ENCODE data around the gene MFSD8. TPM values are rescaled to one million over a fixed set of nuclear protein-coding genes. Genes with fewer than 3 reads are reported as not detected.

The MFSD8 gene
- total and polyA plus RNA-seq, 8 donors = 10.8 to 18.4 (median 13.5) TPM

- Histone ChIP-seq H3K9me3 (no peaks in the 10 kb centered on the region), H3K27ac (no peak overlapping the region), H3K4me1 (peaks cover 0 to 4% (median 0%) of the 10 kb centered on the region in 3 donors), H3K27me3 (no peaks in the 10 kb centered on the region), H3K36me3 (no peaks in the 10 kb centered on the region), H3K4me3 (peak overlapping the region; percentile 65 to 81 (median 78))
- no peak for TF ChIP-seq CTCF (IDR thresholded peaks at IDR 0.05)
- WGBS, 2 donors = 0 to 1% methylated on average over 7 of the region's 7 CpGs
- DNase-seq (no peak), ATAC-seq (peak in 2 of 4 donors; percentile 65 to 76), FAIRE-seq (no peak)
- intact Hi-C loops (cut with DNase I) = no loop called here
These were observed 83.5 kb downstream of the MFSD8 start for GRCh38 chr4:127881563-127881864.

GRCh38 chr4:127880763-127881562 lies 84.0 kb downstream of the MFSD8 start, which contains the start of gene PLK4:
TSS of gene PLK4 (plus strand) at chr4:127880893. CDS start at chr4:127881135, 242 bp downstream.
- no peaks in the 10 kb centered on the region for H3K27me3 ChIP-seq
- H3K4me3 ChIP-seq = peak within 1 kb of the TSS; percentile 65 to 81 (median 78)
- 0% methylated on average over 63 to 70 of the region's 70 CpGs for WGBS, 2 donors
- no peak for TF ChIP-seq CTCF (IDR thresholded peaks at IDR 0.05)
- peaks cover 0 to 4% (median 0%) of the 10 kb centered on the region in 3 donors for H3K4me1 ChIP-seq
- DNase-seq (peak; percentile 91 to 98 (median 95)), FAIRE-seq (no peak), ATAC-seq (peak; percentile 95 to 100 (median 99))
- no peaks in the 10 kb centered on the region for H3K9me3 ChIP-seq
- H3K27ac ChIP-seq = peak within 1 kb of the TSS; percentile 35 to 80 (median 58)
- no peaks in the 10 kb centered on the region for H3K36me3 ChIP-seq
- intact Hi-C loops (cut with DNase I) = no loop called here

GRCh38 chr4:127875791-127876190 lies 89.2 kb downstream of the MFSD8 start:
- Histone ChIP-seq H3K36me3 (no peaks in the 10 kb centered on the region), H3K27me3 (no peaks in the 10 kb centered on the region), H3K9me3 (no peaks in the 10 kb centered on the region), H3K4me3 (no peak overlapping the region), H3K27ac (no peak overlapping the region), H3K4me1 (peaks cover 0 to 4% (median 0%) of the 10 kb centered on the region in 3 donors)
- DNase-seq (no peak), FAIRE-seq (no peak), ATAC-seq (no peak)
- intact Hi-C loops (cut with DNase I) = no loop called here
- no peak for TF ChIP-seq CTCF (IDR thresholded peaks at IDR 0.05)

GRCh38 chr4:127870688-127871087 lies 94.3 kb downstream of the MFSD8 start:
- TF ChIP-seq CTCF (IDR thresholded peaks at IDR 0.05) = no peak
- H3K27ac ChIP-seq = no peak overlapping the region
- no peaks in the 10 kb centered on the region for H3K36me3 ChIP-seq
- no peak overlapping the region for H3K4me3 ChIP-seq
- no peaks in the 10 kb centered on the region for H3K27me3 ChIP-seq
- intact Hi-C loops (cut with DNase I) = no loop called here
- WGBS, 2 donors = 68 to 80% methylated on average over 3 of the region's 3 CpGs
- no peak for DNase-seq
- no peak for FAIRE-seq
- ATAC-seq = peak in 2 of 4 donors; percentile 43 to 70
- H3K4me1 ChIP-seq = no peaks in the 10 kb centered on the region
- no peaks in the 10 kb centered on the region for H3K9me3 ChIP-seq

- H3K4me1 ChIP-seq = no peaks in the 10 kb centered on the region
- FAIRE-seq (no peak), ATAC-seq (no peak), DNase-seq (no peak)
- no peak for TF ChIP-seq CTCF (IDR thresholded peaks at IDR 0.05)
- H3K27ac ChIP-seq = no peak overlapping the region
- no peaks in the 10 kb centered on the region for H3K9me3 ChIP-seq
- H3K4me3 ChIP-seq = no peak overlapping the region
- intact Hi-C loops (cut with DNase I) = no loop called here
- H3K27me3 ChIP-seq = no peaks in the 10 kb centered on the region
- no peaks in the 10 kb centered on the region for H3K36me3 ChIP-seq
These were observed 94.7 kb downstream of the MFSD8 start for GRCh38 chr4:127870281-127870680.

Data from pancreas (tissue), 10 donors.